Osteoblast (primary cell): Measurements from ENCODE around the gene NADSYN1. TPM values are rescaled to one million over a fixed set of nuclear protein-coding genes. Genes with fewer than 3 reads are reported as not detected.
A peak's percentile ranks its signal among the peaks of the same experiment; 100 is the strongest.

ENCODE experiments used
- DNase-seq: peaks from one replicate; pipeline ENCODE4 v3.0.0; 2011; ENCODE audit warnings: low spot score, mixed read lengths; ENCODE audit not compliant: insufficient read length; ENCODE audit errors: missing footprints
- H2AFZ ChIP-seq: 2 replicates; pipeline ENCODE4 v1.6.0; 2011; ENCODE audit warnings: mild to moderate bottlenecking, low read length
- H3K27ac ChIP-seq: 2 replicates; pipeline ENCODE4 v1.5.1; 2011; ENCODE audit warnings: mild to moderate bottlenecking, low read depth, low read length, moderate library complexity
- H3K27me3 ChIP-seq: 2 replicates; pipeline ENCODE4 v1.6.0; 2012; ENCODE audit warnings: mild to moderate bottlenecking, control low read depth, inconsistent platforms, low read length, moderate library complexity; ENCODE audit not compliant: insufficient read depth
- H3K36me3 ChIP-seq: 2 replicates; pipeline ENCODE4 v1.5.1; 2011; ENCODE audit warnings: mild to moderate bottlenecking, low read length, control low read depth, moderate library complexity; ENCODE audit not compliant: insufficient read depth
- H3K4me1 ChIP-seq: 2 replicates; pipeline ENCODE4 v1.5.1; 2011; ENCODE audit warnings: mild to moderate bottlenecking, low read length, control low read depth, moderate library complexity; ENCODE audit not compliant: insufficient read depth
- H3K4me2 ChIP-seq: 2 replicates; pipeline ENCODE4 v1.6.0; 2011; ENCODE audit warnings: mild to moderate bottlenecking, low read length; ENCODE audit not compliant: insufficient read depth
- H3K4me3 ChIP-seq: fragments of 200-600 bp; sonication (generic); 3 replicates; pipeline ENCODE4 v1.5.1; 2012; ENCODE audit warnings: mild to moderate bottlenecking, low read length, inconsistent platforms; ENCODE audit not compliant: insufficient read depth
- H3K79me2 ChIP-seq: 2 replicates; pipeline ENCODE4 v1.6.0; 2012; ENCODE audit warnings: mild to moderate bottlenecking, low read length, control low read depth, inconsistent platforms; ENCODE audit not compliant: insufficient read depth
- H3K9me3 ChIP-seq: 2 replicates; pipeline ENCODE4 v1.5.1; 2011; ENCODE audit warnings: low read depth, low read length, control low read depth
- H4K20me1 ChIP-seq: 2 replicates; pipeline ENCODE4 v1.6.0; 2012; ENCODE audit warnings: mild to moderate bottlenecking, low read length, control low read depth; ENCODE audit not compliant: insufficient read depth
- total RNA-seq: library from RNA; depleted of rRNA; stranded (reverse); fragments of >200 nt; gene quantifications from 2 replicates; pipeline ENCODE4 v1.2.3, GENCODE V29; 2012
- TF ChIP-seq, protein P1 (sequence below): IDR thresholded peaks from 2 replicates; pipeline ENCODE4 v1.5.1; 2011; ENCODE audit warnings: mild to moderate bottlenecking, low read depth, low read length, moderate library complexity; ENCODE audit errors: extremely low read depth

Gene NADSYN1
- total RNA-seq, 1 donor, result 81.1 TPM

DNA sequence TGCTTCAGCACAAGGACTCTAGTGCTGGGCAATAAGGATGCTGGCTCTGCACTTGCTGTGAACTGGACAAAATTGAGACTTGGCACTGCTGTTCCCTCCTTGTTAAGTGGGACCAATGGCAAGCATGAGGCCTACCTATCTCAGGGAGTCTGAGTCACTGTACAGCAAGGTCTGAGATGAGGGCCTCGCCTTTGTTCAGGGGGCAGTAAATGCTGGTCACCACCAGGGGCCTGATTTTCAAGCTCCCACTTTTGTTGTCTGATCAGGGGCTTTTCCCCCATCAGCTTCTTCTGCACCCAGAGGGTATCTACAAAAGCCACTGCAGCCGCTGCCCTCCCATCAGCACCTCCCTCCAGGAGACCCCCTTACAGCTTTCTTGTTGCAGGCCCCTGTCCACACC is 27.6 kb upstream of the NADSYN1 start:
- no peak overlapping the region for H3K4me3 ChIP-seq
- H3K4me1 ChIP-seq, result no peaks in the 10 kb centered on the region
- no peaks in the 10 kb centered on the region for H3K9me3 ChIP-seq
- H3K27ac ChIP-seq, result no peak overlapping the region
- DNase-seq, result no peak
- no peaks in the 10 kb centered on the region for H3K79me2 ChIP-seq
- H3K4me2 ChIP-seq, result no peak overlapping the region
- no peaks in the 10 kb centered on the region for H3K36me3 ChIP-seq
- H3K27me3 ChIP-seq, result peaks cover 1% of the 10 kb centered on the region
- no peaks in the 10 kb centered on the region for H4K20me1 ChIP-seq
- TF ChIP-seq, protein P1, sequence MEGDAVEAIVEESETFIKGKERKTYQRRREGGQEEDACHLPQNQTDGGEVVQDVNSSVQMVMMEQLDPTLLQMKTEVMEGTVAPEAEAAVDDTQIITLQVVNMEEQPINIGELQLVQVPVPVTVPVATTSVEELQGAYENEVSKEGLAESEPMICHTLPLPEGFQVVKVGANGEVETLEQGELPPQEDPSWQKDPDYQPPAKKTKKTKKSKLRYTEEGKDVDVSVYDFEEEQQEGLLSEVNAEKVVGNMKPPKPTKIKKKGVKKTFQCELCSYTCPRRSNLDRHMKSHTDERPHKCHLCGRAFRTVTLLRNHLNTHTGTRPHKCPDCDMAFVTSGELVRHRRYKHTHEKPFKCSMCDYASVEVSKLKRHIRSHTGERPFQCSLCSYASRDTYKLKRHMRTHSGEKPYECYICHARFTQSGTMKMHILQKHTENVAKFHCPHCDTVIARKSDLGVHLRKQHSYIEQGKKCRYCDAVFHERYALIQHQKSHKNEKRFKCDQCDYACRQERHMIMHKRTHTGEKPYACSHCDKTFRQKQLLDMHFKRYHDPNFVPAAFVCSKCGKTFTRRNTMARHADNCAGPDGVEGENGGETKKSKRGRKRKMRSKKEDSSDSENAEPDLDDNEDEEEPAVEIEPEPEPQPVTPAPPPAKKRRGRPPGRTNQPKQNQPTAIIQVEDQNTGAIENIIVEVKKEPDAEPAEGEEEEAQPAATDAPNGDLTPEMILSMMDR, result no peak
- H2AFZ ChIP-seq, result no peak overlapping the region

DNA sequence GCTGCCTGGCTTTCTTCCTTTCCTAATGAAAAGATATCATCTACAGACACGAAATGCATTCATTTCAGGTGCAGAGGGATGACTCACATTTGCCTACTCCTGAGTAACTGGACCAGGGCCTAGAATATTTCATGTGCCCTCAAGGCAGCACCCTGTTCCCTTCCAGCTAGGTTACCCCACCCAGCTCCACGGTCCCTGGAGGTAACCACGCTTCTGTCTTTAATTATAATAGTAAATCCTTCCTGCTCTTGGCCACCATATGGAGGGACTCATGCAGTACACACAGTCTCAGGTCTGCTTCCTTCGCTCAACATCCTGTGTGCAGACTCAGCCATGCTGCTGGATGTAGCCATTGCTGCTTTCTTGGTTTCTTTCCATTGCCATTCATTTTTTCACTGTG is 27.1 kb upstream of the NADSYN1 start:
- no peak for DNase-seq
- no peak overlapping the region for H3K4me2 ChIP-seq
- H3K79me2 ChIP-seq, result no peaks in the 10 kb centered on the region
- no peaks in the 10 kb centered on the region for H4K20me1 ChIP-seq
- no peak overlapping the region for H3K4me3 ChIP-seq
- H3K9me3 ChIP-seq, result no peaks in the 10 kb centered on the region
- no peak overlapping the region for H2AFZ ChIP-seq
- H3K27me3 ChIP-seq, result no peaks in the 10 kb centered on the region
- TF ChIP-seq, protein P1, result no peak
- H3K36me3 ChIP-seq, result no peaks in the 10 kb centered on the region
- no peak overlapping the region for H3K27ac ChIP-seq
- H3K4me1 ChIP-seq, result no peaks in the 10 kb centered on the region

DNA sequence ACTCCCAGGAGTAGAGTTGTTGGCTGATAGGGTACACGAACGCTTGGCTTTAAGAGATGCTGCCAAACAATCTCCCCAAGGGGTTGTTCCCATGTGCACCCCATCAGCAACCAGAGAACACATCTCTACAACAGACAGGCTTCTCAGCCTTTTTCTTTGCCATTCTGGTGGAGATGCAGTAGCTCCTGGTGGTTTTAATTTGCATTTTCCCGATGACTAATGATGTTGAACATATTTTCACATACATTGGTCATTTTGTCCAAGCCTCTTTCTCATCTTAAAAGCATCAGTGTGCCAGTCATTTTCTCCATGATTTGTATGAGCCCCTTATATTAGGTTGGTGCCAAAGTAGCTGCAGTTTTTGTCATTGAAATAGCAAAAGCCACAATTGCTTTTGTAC is 26.6 kb upstream of the NADSYN1 start:
- H2AFZ ChIP-seq, result no peak overlapping the region
- DNase-seq, result peak; percentile 43
- TF ChIP-seq, protein P1, result no peak
- no peaks in the 10 kb centered on the region for H3K27me3 ChIP-seq
- H3K27ac ChIP-seq, result no peak overlapping the region
- H4K20me1 ChIP-seq, result no peaks in the 10 kb centered on the region
- no peaks in the 10 kb centered on the region for H3K36me3 ChIP-seq
- H3K4me1 ChIP-seq, result no peaks in the 10 kb centered on the region
- H3K79me2 ChIP-seq, result no peaks in the 10 kb centered on the region
- H3K4me3 ChIP-seq, result no peak overlapping the region
- no peak overlapping the region for H3K4me2 ChIP-seq
- no peaks in the 10 kb centered on the region for H3K9me3 ChIP-seq

DNA sequence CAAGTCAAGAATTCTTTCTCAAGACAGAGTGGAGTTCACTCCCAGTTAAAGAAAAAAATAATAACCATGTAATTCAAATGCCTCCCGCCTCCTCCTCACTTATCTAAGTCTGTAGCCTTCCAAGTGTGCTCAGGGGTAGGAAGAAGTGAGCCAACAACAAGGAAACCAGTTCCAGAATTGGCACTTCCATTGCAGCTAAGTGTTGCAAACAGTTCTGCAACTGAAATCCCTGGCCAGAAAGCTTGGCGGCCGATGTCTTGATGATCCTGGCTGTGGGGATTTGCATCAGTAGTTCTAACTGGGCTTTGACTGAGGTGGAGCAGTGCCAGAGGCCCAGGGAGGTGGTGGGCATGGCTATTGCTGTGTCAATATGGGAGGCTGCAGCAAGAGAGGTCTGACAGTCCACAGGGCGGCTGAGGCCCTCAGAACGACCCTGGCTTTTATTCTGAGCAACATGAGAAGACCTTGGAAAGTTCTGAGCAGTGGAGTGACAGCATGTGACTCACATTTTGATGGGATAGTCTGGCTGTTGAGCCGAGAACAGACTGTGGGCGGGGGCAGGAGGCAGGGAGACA is 24.1 kb upstream of the NADSYN1 start:
- Histone ChIP-seq H3K79me2 (no peaks in the 10 kb centered on the region), H3K36me3 (no peaks in the 10 kb centered on the region), H2AFZ (no peak overlapping the region), H3K27ac (no peak overlapping the region), H3K4me1 (no peaks in the 10 kb centered on the region), H3K4me3 (no peak overlapping the region), H3K4me2 (no peak overlapping the region), H3K27me3 (no peaks in the 10 kb centered on the region), H3K9me3 (no peaks in the 10 kb centered on the region), H4K20me1 (no peaks in the 10 kb centered on the region)
- TF ChIP-seq, protein P1, result no peak
- peak; percentile 44 for DNase-seq
